Transverse colon (tissue), 4 donors: ENCODE results near the gene TTC22. TPM values are rescaled to one million over a fixed set of nuclear protein-coding genes. Genes with fewer than 3 reads are reported as not detected.

Experiments used
- DNase-seq: peaks from one replicate; pipeline ENCODE4 v3.0.0-alpha.2; 2019
- H3K27ac ChIP-seq, 4 donors: fragments of 200-600 bp; sonication (generic); 2 replicates each; pipeline ENCODE4 v1.5.1; 2016 to 2018; ENCODE audit warnings: inconsistent platforms in 4 of 4
- H3K27me3 ChIP-seq: fragments of 200-600 bp; sonication (generic); 2 replicates; pipeline ENCODE4 v1.5.1; 2017; ENCODE audit warnings: inconsistent platforms
- H3K36me3 ChIP-seq, 4 donors: fragments of 200-600 bp; sonication (generic); 2 replicates each; pipeline ENCODE4 v1.5.1; 2017 to 2019; ENCODE audit warnings: inconsistent platforms in 4 of 4
- H3K4me1 ChIP-seq, 4 donors: fragments of 200-600 bp; sonication (generic); 2 replicates each; pipeline ENCODE4 v1.5.1; 2017 to 2020; ENCODE audit warnings: inconsistent platforms in 4 of 4
- H3K4me3 ChIP-seq, 4 donors: fragments of 200-600 bp; sonication (generic); 1 replicate in 1 of 4; 2 replicates in 3 of 4; pipeline versions ENCODE4 v1.5.1 to v1.6.1; 2017 to 2019; ENCODE audit warnings: inconsistent platforms in 4 of 4
- H3K9me3 ChIP-seq, 2 donors: fragments of 200-600 bp; sonication (generic); 2 replicates each; pipeline ENCODE4 v1.5.1; 2017 to 2019; ENCODE audit warnings: inconsistent platforms in 2 of 2
- EP300 ChIP-seq: sonication (generic); formaldehyde crosslinking; IDR thresholded peaks from one replicate; pipeline ENCODE4 v1.6.1; 2017; ENCODE audit warnings: antibody characterized with exemption, low read depth
- POLR2A ChIP-seq: fragments of 450-650 bp; IDR thresholded peaks from one replicate; pipeline ENCODE4 v1.6.1; 2016; ENCODE audit warnings: antibody characterized with exemption, mild to moderate bottlenecking, moderate library complexity
- POLR2AphosphoS5 ChIP-seq, 3 donors: sonication (generic); formaldehyde crosslinking; IDR thresholded peaks; one replicate each; pipeline ENCODE4 v1.6.1; 2016; ENCODE audit warnings: antibody characterized with exemption in 3 of 3
- WGBS, 2 donors: methylation state at CpG; one replicate each; pipeline ENCODE4 v1.1.5; 2018; ENCODE audit warnings: low coverage in 1 of 2; 5-methylcytosine and 5-hydroxymethylcytosine counted together
- in situ Hi-C, 4 donors: fragments of 200-750 bp; cut with MboI; loops; one replicate each; pipeline versions ENCODE4 v1.15.0 to v1.15.1; 2017; ENCODE audit warnings: low sequenced_read_pairs in 3 of 4, low pct_ligation_motif_present in 1 of 4, low pct_unique_long_range_greater_than_20kb in 1 of 4
- intact Hi-C: fragments of 100-400 bp; cut with DNase I; formaldehyde crosslinking; loops from one replicate; pipeline ENCODE4 v1.15.1; 2023; ENCODE audit warnings: low total_unique reads
- total RNA-seq, 4 donors: library from RNA; depleted of rRNA; stranded (reverse); fragments of >200 nt; gene quantifications; one replicate each; pipeline ENCODE4 v1.1.0, GENCODE V29; 2016
- TF ChIP-seq, protein P1 (sequence below), 5 experiments: fragments of 200-600 bp in 3 of 5; fragments of 450-650 bp in 2 of 5; sonication (generic) in 3 of 5; IDR thresholded peaks; 1 replicate in 2 of 5; 2 replicates in 3 of 5; pipeline ENCODE4 v1.5.1; 2016 to 2017; ENCODE audit warnings: antibody characterized with exemption in 5 of 5, inconsistent platforms in 3 of 5, mild to moderate bottlenecking in 2 of 5, moderate library complexity in 1 of 5

TTC22 gene
- total RNA-seq, 4 donors from 2014 or later: 39.8 to 174 (median 98.4) TPM

DNA sequence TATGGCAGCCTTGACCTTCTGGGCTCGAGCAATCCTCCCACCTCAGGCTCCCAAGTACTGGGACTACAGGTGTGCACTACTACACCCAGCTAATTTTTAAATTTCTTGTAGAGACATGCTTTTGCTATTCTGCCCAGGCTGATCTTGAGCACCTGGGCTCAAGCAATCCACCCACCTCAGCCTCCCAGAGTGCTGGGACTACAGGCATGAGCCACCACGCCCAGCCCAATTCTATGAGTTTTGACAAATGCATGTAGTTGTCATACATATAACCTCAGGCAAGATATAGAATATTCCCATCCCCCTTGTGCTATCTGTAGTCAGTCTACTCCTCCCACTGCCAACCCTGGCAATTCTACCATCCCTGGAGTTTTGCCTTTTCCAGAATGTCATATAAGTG is 38.7 kb upstream of the TTC22 start:
- Histone ChIP-seq H3K27me3 (no peaks in the 10 kb centered on the region), H3K27ac (no peak overlapping the region), H3K9me3 (no peaks in the 10 kb centered on the region), H3K4me1 (no peaks in the 10 kb centered on the region), H3K4me3 (no peak overlapping the region), H3K36me3 (no peaks in the 10 kb centered on the region)
- TF ChIP-seq POLR2A: no peak
- TF ChIP-seq, protein P1, sequence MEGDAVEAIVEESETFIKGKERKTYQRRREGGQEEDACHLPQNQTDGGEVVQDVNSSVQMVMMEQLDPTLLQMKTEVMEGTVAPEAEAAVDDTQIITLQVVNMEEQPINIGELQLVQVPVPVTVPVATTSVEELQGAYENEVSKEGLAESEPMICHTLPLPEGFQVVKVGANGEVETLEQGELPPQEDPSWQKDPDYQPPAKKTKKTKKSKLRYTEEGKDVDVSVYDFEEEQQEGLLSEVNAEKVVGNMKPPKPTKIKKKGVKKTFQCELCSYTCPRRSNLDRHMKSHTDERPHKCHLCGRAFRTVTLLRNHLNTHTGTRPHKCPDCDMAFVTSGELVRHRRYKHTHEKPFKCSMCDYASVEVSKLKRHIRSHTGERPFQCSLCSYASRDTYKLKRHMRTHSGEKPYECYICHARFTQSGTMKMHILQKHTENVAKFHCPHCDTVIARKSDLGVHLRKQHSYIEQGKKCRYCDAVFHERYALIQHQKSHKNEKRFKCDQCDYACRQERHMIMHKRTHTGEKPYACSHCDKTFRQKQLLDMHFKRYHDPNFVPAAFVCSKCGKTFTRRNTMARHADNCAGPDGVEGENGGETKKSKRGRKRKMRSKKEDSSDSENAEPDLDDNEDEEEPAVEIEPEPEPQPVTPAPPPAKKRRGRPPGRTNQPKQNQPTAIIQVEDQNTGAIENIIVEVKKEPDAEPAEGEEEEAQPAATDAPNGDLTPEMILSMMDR (IDR thresholded peaks at IDR 0.05): no peak
- TF ChIP-seq POLR2AphosphoS5 (IDR thresholded peaks at IDR 0.05): no peak
- TF ChIP-seq EP300: no peak
- intact Hi-C loops: no loop called here
- in situ Hi-C loops: no loop called here
- DNase-seq: no peak
- WGBS, 2 donors: 69 to 100% methylated on average over 1 to 2 of the region's 2 CpGs

DNA sequence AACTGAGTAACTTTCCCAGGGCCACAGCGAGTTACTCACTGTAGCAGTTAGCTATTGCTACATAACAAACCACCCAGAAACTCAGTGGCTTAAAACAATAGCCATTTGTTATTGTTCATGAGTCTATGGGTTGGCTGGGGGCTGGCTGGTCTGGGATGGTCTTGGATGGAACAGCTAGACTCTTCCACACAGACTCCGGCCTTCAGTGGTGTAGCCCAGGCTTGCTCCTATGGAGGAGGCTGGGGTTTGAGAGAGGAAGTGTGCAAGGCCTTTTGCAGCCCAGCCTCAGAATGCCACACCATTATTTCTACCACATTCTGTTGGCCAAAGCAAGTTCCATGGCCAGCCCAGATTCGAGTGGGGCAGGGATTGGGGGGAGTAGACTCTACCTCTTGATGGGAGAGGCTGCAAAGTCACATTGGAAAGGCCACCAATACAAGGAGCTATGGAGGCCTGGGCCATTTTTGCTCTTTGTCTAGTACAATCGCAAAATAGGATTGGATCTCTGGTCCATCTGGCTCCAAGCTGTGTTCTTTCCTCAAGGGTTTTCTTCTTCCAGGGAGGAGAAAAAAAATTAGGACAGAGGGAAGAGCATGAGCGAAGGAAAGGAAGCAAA is 37.5 kb upstream of the TTC22 start:
- Histone ChIP-seq H3K9me3 (no peaks in the 10 kb centered on the region), H3K4me3 (no peak overlapping the region), H3K4me1 (no peaks in the 10 kb centered on the region), H3K27ac (no peak overlapping the region), H3K36me3 (no peaks in the 10 kb centered on the region), H3K27me3 (no peaks in the 10 kb centered on the region)
- no peak for TF ChIP-seq POLR2A
- TF ChIP-seq, protein P1 (IDR thresholded peaks at IDR 0.05): no peak
- TF ChIP-seq POLR2AphosphoS5 (IDR thresholded peaks at IDR 0.05): no peak
- no peak for TF ChIP-seq EP300
- intact Hi-C loops (no loop called here), in situ Hi-C loops (no loop called here)
- DNase-seq: no peak
- 88 to 95% methylated on average over 3 to 5 of the region's 5 CpGs for WGBS, 2 donors

DNA sequence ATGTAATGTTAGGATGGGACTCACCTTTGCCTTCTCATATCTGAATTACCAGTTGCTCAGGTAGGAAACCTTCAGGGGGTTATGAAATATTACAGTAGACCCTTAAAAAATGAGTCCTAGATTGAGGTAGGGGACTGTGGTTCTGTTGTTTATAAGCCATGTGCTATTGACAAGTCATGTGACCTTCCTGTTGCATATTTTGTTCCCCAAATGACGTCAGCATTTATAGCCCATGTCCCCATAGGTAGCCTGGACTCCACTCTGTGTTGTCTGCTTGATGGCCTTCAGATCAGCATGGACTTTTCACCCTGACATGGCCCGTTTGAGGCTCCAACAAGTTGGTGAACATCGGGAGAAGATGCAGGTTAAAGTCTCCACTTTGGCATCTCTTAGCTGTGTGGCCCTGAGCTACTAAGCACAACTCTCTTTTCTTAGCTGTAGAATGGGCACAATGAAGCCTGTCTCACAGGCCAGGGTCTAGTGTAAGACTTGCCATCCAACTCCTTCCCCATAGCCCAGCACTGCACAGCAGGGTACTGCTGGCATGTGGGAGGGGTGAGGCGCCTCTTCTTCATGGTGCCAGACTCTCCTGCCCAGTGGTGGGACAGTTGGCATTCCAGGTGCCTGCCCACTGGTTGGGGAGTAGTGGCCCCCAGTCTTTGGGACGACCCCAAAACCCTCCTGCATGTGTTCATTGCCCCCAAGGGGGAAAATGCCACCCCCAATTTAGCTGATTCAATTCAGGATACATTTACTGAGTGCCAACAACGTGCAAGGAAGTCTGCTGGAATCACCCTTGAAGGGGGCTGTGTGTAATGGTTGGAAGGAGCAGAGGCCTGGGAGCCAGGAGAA is 36.1 kb upstream of the TTC22 start:
- Histone ChIP-seq H3K36me3 (no peaks in the 10 kb centered on the region), H3K4me3 (no peak overlapping the region), H3K27ac (no peak overlapping the region), H3K4me1 (no peaks in the 10 kb centered on the region), H3K9me3 (no peaks in the 10 kb centered on the region), H3K27me3 (no peaks in the 10 kb centered on the region)
- WGBS, 2 donors: 64% methylated on average over 6 of the region's 6 CpGs; no CpG with 5 or more reads in 1 of the 2 donors
- in situ Hi-C loops (no loop called here), intact Hi-C loops (no loop called here)
- no peak for TF ChIP-seq POLR2AphosphoS5 (IDR thresholded peaks at IDR 0.05)
- TF ChIP-seq, protein P1 (IDR thresholded peaks at IDR 0.05): no peak
- TF ChIP-seq POLR2A: no peak
- TF ChIP-seq EP300: no peak
- DNase-seq: no peak

DNA sequence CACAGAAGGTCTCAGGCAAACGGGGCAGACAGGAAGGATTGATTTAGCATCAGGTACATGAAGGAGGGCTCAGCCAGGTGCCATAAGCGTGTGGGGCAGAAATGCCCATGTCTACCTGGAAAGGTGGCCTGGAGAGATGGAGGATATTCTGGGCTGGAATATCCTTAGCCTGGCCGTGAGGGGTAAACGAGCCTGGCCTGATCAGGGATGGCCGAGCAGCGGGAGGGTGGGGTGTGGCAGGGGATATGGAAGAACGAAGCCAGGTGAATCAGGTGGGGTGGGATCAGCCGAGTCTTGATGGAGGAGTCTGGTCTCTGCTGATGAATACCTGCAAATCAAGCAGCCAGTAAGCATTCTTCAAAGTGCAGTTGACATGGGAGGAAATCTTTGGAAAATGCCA is 35.5 kb upstream of the TTC22 start:
- 80 to 81% methylated on average over 2 to 8 of the region's 8 CpGs for WGBS, 2 donors
- no peaks in the 10 kb centered on the region for H3K27me3 ChIP-seq
- intact Hi-C loops: no loop called here
- no peaks in the 10 kb centered on the region for H3K9me3 ChIP-seq
- in situ Hi-C loops: no loop called here
- no peaks in the 10 kb centered on the region for H3K36me3 ChIP-seq
- no peak for DNase-seq
- TF ChIP-seq POLR2AphosphoS5 (IDR thresholded peaks at IDR 0.05): no peak
- TF ChIP-seq, protein P1 (IDR thresholded peaks at IDR 0.05): no peak
- no peak for TF ChIP-seq POLR2A
- TF ChIP-seq EP300: no peak
- H3K4me3 ChIP-seq: no peak overlapping the region
- no peaks in the 10 kb centered on the region for H3K4me1 ChIP-seq
- no peak overlapping the region for H3K27ac ChIP-seq
